Esophagus squamous epithelium (tissue), 4 donors: ENCODE results near the gene RAMP3.

Experiments used
- POLR2A ChIP-seq, 4 donors: fragments of 450-650 bp; IDR thresholded peaks; one replicate each; pipeline ENCODE4 v1.6.1; 2017; ENCODE audit warnings: antibody characterized with exemption in 4 of 4, mild to moderate bottlenecking in 4 of 4, moderate library complexity in 3 of 4
- TF ChIP-seq, protein P1 (sequence below), 6 experiments: fragments of 450-650 bp in 4 of 6; fragments of 200-600 bp in 2 of 6; sonication (generic) in 2 of 6; IDR thresholded peaks; one replicate each; pipeline ENCODE4 v1.5.1; 2016 to 2019; ENCODE audit warnings: antibody characterized with exemption in 6 of 6, mild to moderate bottlenecking in 4 of 6, moderate library complexity in 4 of 6

DNA sequence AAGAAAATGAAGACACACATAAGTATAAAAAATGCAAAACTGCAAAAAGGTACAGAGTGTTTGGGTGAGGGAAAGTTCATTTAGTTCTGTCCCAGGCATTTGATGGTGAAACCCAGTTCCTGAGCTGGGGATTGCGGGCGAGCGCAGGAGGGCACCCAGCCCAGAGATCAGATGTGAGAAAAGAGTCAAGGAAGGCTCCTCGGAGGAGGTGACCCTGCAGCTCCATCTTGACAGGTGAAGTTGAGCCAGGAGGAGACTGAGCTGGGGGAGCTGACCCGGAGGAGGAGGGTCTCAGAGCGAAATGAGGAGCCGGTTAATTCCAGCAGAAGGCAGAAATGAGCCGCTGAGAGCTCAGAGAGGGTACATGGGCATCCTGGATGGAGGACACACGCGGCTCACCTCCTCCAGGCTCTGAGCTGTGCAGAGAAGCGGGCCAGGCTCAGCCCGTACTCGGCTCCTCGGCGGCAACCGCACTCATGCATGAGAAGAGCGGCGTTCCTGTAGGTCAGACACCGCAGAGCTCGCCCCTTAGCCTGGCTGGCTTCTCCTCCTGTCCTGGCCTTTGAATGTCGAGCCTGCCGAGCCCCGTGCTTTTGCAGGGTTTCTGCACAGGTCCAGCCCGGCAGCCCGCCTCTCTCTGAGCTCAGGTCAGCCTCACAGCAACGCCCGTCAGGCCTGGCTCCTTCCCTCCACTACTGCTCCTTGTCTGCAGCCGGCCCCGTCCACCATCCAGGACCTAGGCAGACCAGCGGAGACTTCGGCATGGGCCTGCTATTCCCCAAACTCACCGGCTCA lies 9.5 kb upstream of the RAMP3 start:
- TF ChIP-seq, protein P1, sequence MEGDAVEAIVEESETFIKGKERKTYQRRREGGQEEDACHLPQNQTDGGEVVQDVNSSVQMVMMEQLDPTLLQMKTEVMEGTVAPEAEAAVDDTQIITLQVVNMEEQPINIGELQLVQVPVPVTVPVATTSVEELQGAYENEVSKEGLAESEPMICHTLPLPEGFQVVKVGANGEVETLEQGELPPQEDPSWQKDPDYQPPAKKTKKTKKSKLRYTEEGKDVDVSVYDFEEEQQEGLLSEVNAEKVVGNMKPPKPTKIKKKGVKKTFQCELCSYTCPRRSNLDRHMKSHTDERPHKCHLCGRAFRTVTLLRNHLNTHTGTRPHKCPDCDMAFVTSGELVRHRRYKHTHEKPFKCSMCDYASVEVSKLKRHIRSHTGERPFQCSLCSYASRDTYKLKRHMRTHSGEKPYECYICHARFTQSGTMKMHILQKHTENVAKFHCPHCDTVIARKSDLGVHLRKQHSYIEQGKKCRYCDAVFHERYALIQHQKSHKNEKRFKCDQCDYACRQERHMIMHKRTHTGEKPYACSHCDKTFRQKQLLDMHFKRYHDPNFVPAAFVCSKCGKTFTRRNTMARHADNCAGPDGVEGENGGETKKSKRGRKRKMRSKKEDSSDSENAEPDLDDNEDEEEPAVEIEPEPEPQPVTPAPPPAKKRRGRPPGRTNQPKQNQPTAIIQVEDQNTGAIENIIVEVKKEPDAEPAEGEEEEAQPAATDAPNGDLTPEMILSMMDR (IDR thresholded peaks at IDR 0.05), result no peak
- TF ChIP-seq POLR2A (IDR thresholded peaks at IDR 0.05), result no peak
